NCI-H510A treated with DMSO at 0.1 percent for 48 hours (cell line): ENCODE results near the gene GARNL3.
A peak's percentile ranks its signal among the peaks of the same experiment; 100 is the strongest.

Experiments used
- DNase-seq: peaks from one replicate; lab custom pipeline; 2025; lab: John Stamatoyannopoulos, UW

GARNL3 gene

GRCh38 chr9:127279717-127280285 is 15.2 kb downstream of the GARNL3 start:
- DNase-seq: peak; percentile 90

GRCh38 chr9:127280880-127281660 is 16.5 kb downstream of the GARNL3 start:
- no peak for DNase-seq

GRCh38 chr9:127281891-127282290 is 17.3 kb downstream of the GARNL3 start:
- no peak for DNase-seq

GRCh38 chr9:127282611-127283010 is 18.0 kb downstream of the GARNL3 start:
- DNase-seq: no peak

- DNase-seq: no peak
Measured at GRCh38 chr9:127283135-127283534, 18.6 kb downstream of the GARNL3 start.

GRCh38 chr9:127283917-127284497 is 19.4 kb downstream of the GARNL3 start:
- DNase-seq: no peak

GRCh38 chr9:127285965-127286364 is 21.4 kb downstream of the GARNL3 start:
- no peak for DNase-seq

GRCh38 chr9:127290561-127291065 is 26.0 kb downstream of the GARNL3 start:
- DNase-seq: no peak

GRCh38 chr9:127291246-127291778 is 26.7 kb downstream of the GARNL3 start:
- no peak for DNase-seq

GRCh38 chr9:127292415-127292814 is 27.8 kb downstream of the GARNL3 start:
- DNase-seq: no peak

- no peak for DNase-seq
Measured at GRCh38 chr9:127293328-127293727, 28.8 kb downstream of the GARNL3 start.

GRCh38 chr9:127293767-127294166 is 29.2 kb downstream of the GARNL3 start:
- no peak for DNase-seq

- DNase-seq: no peak
Measured at GRCh38 chr9:127295005-127295404, 30.4 kb downstream of the GARNL3 start.

- DNase-seq: no peak
Measured at GRCh38 chr9:127300886-127301447, 36.4 kb downstream of the GARNL3 start.

GRCh38 chr9:127303830-127304229 is 39.3 kb downstream of the GARNL3 start:
- DNase-seq: peak; percentile 88

GRCh38 chr9:127305206-127305837 is 40.7 kb downstream of the GARNL3 start:
- DNase-seq: no peak

- no peak for DNase-seq
Measured at GRCh38 chr9:127305838-127306226, 41.3 kb downstream of the GARNL3 start.

GRCh38 chr9:127307802-127308201 is 43.2 kb downstream of the GARNL3 start:
- no peak for DNase-seq

GRCh38 chr9:127308652-127309434 is 44.3 kb downstream of the GARNL3 start:
- peak; percentile 62 for DNase-seq

- DNase-seq: no peak
Measured at GRCh38 chr9:127309715-127310114, 45.1 kb downstream of the GARNL3 start.

- DNase-seq: peak; percentile 76
Measured at GRCh38 chr9:127311239-127311741, 46.7 kb downstream of the GARNL3 start.
